Heart right ventricle (tissue), 16 donors: ENCODE measurements around the gene FAM221B. TPM values are rescaled to one million over a fixed set of nuclear protein-coding genes. Genes with fewer than 3 reads are reported as not detected.

Experiments
- ATAC-seq, 8 donors: fragments of 200-7000 bp; cut with Tn5 transposase; one replicate each; pipeline ENCODE4 v1.9.1; 2020; ENCODE audit warnings: mild to moderate bottlenecking in 8 of 8, moderate library complexity in 8 of 8, moderate number of reproducible peaks in 1 of 8
- DNase-seq, 2 donors: peaks; one replicate each; pipeline ENCODE4 v3.0.0-alpha.2; 2020
- H3K27ac ChIP-seq, 10 donors: fragments of 200-600 bp; sonication (generic) in 2 of 10; one replicate each; pipeline versions ENCODE4 v1.5.0 to v1.8.0; 2020 to 2022; ENCODE audit warnings: mild to moderate bottlenecking in 3 of 10
- H3K27me3 ChIP-seq, 7 donors: fragments of 200-600 bp; one replicate each; pipeline ENCODE4 v1.8.0; 2021 to 2022; ENCODE audit warnings: mild to moderate bottlenecking in 2 of 7
- H3K36me3 ChIP-seq, 9 donors: fragments of 200-600 bp; sonication (generic) in 1 of 9; one replicate each; pipeline versions ENCODE4 v1.5.0 to v1.8.0; 2020 to 2022; ENCODE audit warnings: mild to moderate bottlenecking in 2 of 9
- H3K4me1 ChIP-seq, 9 donors: fragments of 200-600 bp; sonication (generic) in 1 of 9; one replicate each; pipeline versions ENCODE4 v1.5.0 to v1.8.0; 2020 to 2022; ENCODE audit warnings: mild to moderate bottlenecking in 4 of 9
- H3K4me3 ChIP-seq, 10 donors: fragments of 200-600 bp; sonication (generic) in 2 of 10; one replicate each; pipeline versions ENCODE4 v1.5.0 to v1.8.0; 2020 to 2022; ENCODE audit warnings: mild to moderate bottlenecking in 7 of 10, moderate library complexity in 2 of 10
- H3K9me3 ChIP-seq, 11 donors: fragments of 200-600 bp in 10 of 11; sonication (generic) in 2 of 11; one replicate each; pipeline versions ENCODE4 v1.5.0 to v1.8.0; 2013 to 2022; ENCODE audit warnings: mild to moderate bottlenecking in 2 of 11, control low read depth in 1 of 11, moderate library complexity in 1 of 11
- CTCF ChIP-seq, 9 donors: fragments of 200-600 bp; sonication (generic) in 2 of 9; IDR thresholded peaks; one replicate each; pipeline versions ENCODE4 v1.5.0 to v1.8.0; 2021 to 2022; ENCODE audit warnings: antibody characterized with exemption in 9 of 9, mild to moderate bottlenecking in 5 of 9, moderate library complexity in 1 of 9
- WGBS, 2 donors: extraction: QIAGEN DNeasy Blood & Tissue Kit; methylation state at CpG; one replicate each; pipeline ENCODE4 v1.1.7; 2013; ENCODE audit warnings: inconsistent platforms in 1 of 2; 5-methylcytosine and 5-hydroxymethylcytosine counted together
- intact Hi-C, 10 donors: fragments of 100-400 bp; cut with DNase I; formaldehyde crosslinking; loops; one replicate each; pipeline versions ENCODE4 v1.11.1 to v1.14.2; 2022
- polyA plus RNA-seq, 2 donors: library from polyadenylated mRNA; stranded (reverse); fragments of 200-250 nt; gene quantifications; one replicate each; pipeline ENCODE4 v1.2.3, GENCODE V29; 2013
- total RNA-seq, 10 donors: library from RNA; stranded (reverse); fragmentation: NEBNext Ultra II Directional in 3 of 10; extraction: Animal tissue kit (Norgen Biotek cat#: 25700) in 3 of 10; gene quantifications; one replicate each; pipeline versions ENCODE4 v1.2.1 to v1.2.4, GENCODE V29; 2021 to 2023
- donor health status: Arrhythmogenic right ventricular cardiomyopathy.
- donor health status: ischemic (EF 13 %, LVEDD 7.1; RV severe dilation, severe dysfunction).
- donor health status: healthy with polysubstance abuse.
- donor health status: DM: no; HTN: yes; CAD: no.
- donor health status: DM: no; HTN: no; CAD: no.
- donor health status: ischemic (EF 25% LVEDD 6.9; RV normal size, moderate dysfunction).
- donor health status: ischemic (EF 25% LVEDD 5.7; RV mildly dilated, moderate dysfunction).
- donor health status: healthy.
- donor health status: DM: yes; HTN: yes; CAD: no.
- donor health status: Ischemic cardiomyopathy.
- donor health status: ischemic (EF 35%, LVEDD 5.7; RV mildly dilated, moderate dysfunction).
- donor health status: nonischemic (EF 11% LVEDD 7.7; RV severe dilation, severe dysfunction).
- donor health status: DM: yes; HTN: yes; CAD: no.
- donor health status: PGD.
- donor health status: ischemic (EF 29% LVEDD 5.4; RV normal size, mild dysfunction).
- donor health status: nonischemic (EF 23%, LVEDD 6.1; RV moderate dilation, normal function).

FAM221B gene
- total and polyA plus RNA-seq, 12 donors: not detected

GRCh38 chr9:35811381-35812024 is 17.0 kb downstream of the FAM221B start:
- no peak for TF ChIP-seq CTCF (IDR thresholded peaks at IDR 0.05)
- H3K9me3 ChIP-seq: no peaks in the 10 kb centered on the region
- 6 to 19% methylated on average over 12 of the region's 12 CpGs for WGBS, 2 donors
- H3K4me1 ChIP-seq: peaks cover 0 to 43% (median 35%) of the 10 kb centered on the region in 9 donors
- peaks cover 0 to 39% (median 12%) of the 10 kb centered on the region in 9 donors for H3K36me3 ChIP-seq
- DNase-seq: peak; percentile 39 to 45
- peak overlapping the region; percentile 29 to 82 (median 58) for H3K4me3 ChIP-seq
- peak overlapping the region; percentile 25 to 99 (median 84) for H3K27ac ChIP-seq
- ATAC-seq: peak in 2 of 8 donors; percentile 4 to 11
- no peaks in the 10 kb centered on the region for H3K27me3 ChIP-seq
- intact Hi-C loops: loop anchor here in 4 of 10 donors (2.0 to 10.0 kb wide), 5 partner anchors 21 to 157 kb away; partner anchors contain the start of genes CCDC107 (in 3 of the 4), RMRP (in 3 of the 4), SIT1 (in 2 of the 4) and CREB3 (in 1 of the 4)

GRCh38 chr9:35810122-35810521 is 18.4 kb downstream of the FAM221B start:
- H3K4me1 ChIP-seq: peaks cover 0 to 36% (median 30%) of the 10 kb centered on the region in 9 donors

GRCh38 chr9:35808433-35808832 is 20.1 kb downstream of the FAM221B start:
- 91 to 94% methylated on average over 9 of the region's 9 CpGs for WGBS, 2 donors
- ATAC-seq (no peak), DNase-seq (no peak)
- H3K4me1 ChIP-seq: peaks cover 0 to 25% (median 20%) of the 10 kb centered on the region in 9 donors
- H3K4me3 ChIP-seq: no peak overlapping the region
- H3K27ac ChIP-seq: no peak overlapping the region
- peaks cover 0 to 62% (median 17%) of the 10 kb centered on the region in 9 donors for H3K36me3 ChIP-seq
- H3K9me3 ChIP-seq: no peaks in the 10 kb centered on the region
- H3K27me3 ChIP-seq: no peaks in the 10 kb centered on the region
- intact Hi-C loops: no loop called here
- TF ChIP-seq CTCF (IDR thresholded peaks at IDR 0.05): no peak

More at GRCh38 chr9:35810122-35810521, 18.4 kb downstream of the FAM221B start:
- no peak overlapping the region for H3K4me3 ChIP-seq
- no peak for DNase-seq
- TF ChIP-seq CTCF (IDR thresholded peaks at IDR 0.05): no peak
- no peaks in the 10 kb centered on the region for H3K27me3 ChIP-seq
- H3K9me3 ChIP-seq: no peaks in the 10 kb centered on the region
- 92 to 94% methylated on average over 7 of the region's 7 CpGs for WGBS, 2 donors
- peaks cover 0 to 53% (median 17%) of the 10 kb centered on the region in 9 donors for H3K36me3 ChIP-seq
- intact Hi-C loops: loop anchor here in 4 of 10 donors (5.0 to 10.0 kb wide), 4 partner anchors 53 to 155 kb away; partner anchors contain the start of genes CCDC107 (in 3 of the 4), RMRP (in 3 of the 4), SIT1 (in 2 of the 4) and CREB3 (in 1 of the 4)
- H3K27ac ChIP-seq: no peak overlapping the region
- no peak for ATAC-seq

GRCh38 chr9:35806101-35806500 is 22.4 kb downstream of the FAM221B start:
- no peak overlapping the region for H3K4me3 ChIP-seq
- H3K9me3 ChIP-seq: no peaks in the 10 kb centered on the region
- ATAC-seq (no peak), DNase-seq (no peak)
- intact Hi-C loops: no loop called here
- H3K27ac ChIP-seq: no peak overlapping the region
- H3K36me3 ChIP-seq: peaks cover 0 to 84% (median 20%) of the 10 kb centered on the region in 9 donors
- no peaks in the 10 kb centered on the region for H3K27me3 ChIP-seq
- 98% methylated on average over 8 of the region's 8 CpGs for WGBS, 2 donors
- no peak for TF ChIP-seq CTCF (IDR thresholded peaks at IDR 0.05)
- peaks cover 0 to 4% (median 2%) of the 10 kb centered on the region in 9 donors for H3K4me1 ChIP-seq
